GM21367 (cell line): ENCODE measurements around the gene APEX2.
A peak's percentile ranks its signal among the peaks of the same experiment; 100 is the strongest.
"Not testable (repeated sequence)": the region's sequence is repeated elsewhere in the genome, so short reads cannot be mapped to it uniquely, and the experiment has no call there.

Experiments used
- ATAC-seq: cut with Tn5 transposase; IDR thresholded peaks from one replicate; pipeline ENCODE4 v1.9.1; 2021; ENCODE audit not compliant: unreplicated experiment

Gene APEX2

GRCh38 chrX:54999717-55000598 is at the start of gene APEX2:
APEX2 (plus strand) TSS chrX:55000363; CDS start chrX:55000423, 60 bp downstream.
- ATAC-seq: peak; percentile 90

- ATAC-seq: no peak
Observed at GRCh38 chrX:54950730-54951375, 49.3 kb upstream of the APEX2 start.

- ATAC-seq: no peak
Observed at GRCh38 chrX:54961750-54962149, 38.4 kb upstream of the APEX2 start.

GRCh38 chrX:54964766-54965497 is 35.2 kb upstream of the APEX2 start:
- ATAC-seq: no peak

- ATAC-seq: no peak
Observed at GRCh38 chrX:54977387-54977786, 22.8 kb upstream of the APEX2 start.

- no peak for ATAC-seq
Observed at GRCh38 chrX:54978448-54978847, 21.7 kb upstream of the APEX2 start.

- ATAC-seq: no peak
Observed at GRCh38 chrX:54979432-54979831, 20.7 kb upstream of the APEX2 start.

GRCh38 chrX:54980334-54980733 is 19.8 kb upstream of the APEX2 start:
- ATAC-seq: no peak

- not testable (repeated sequence) for ATAC-seq
Observed at GRCh38 chrX:54983306-54983705, 16.9 kb upstream of the APEX2 start.

- no peak for ATAC-seq
Observed at GRCh38 chrX:54991706-54992105, 8.5 kb upstream of the APEX2 start.

- ATAC-seq: no peak
Observed at GRCh38 chrX:54992911-54993622, 7.1 kb upstream of the APEX2 start.

GRCh38 chrX:54994099-54994498 is 6.1 kb upstream of the APEX2 start, which contains the start of gene PFKFB1:
PFKFB1 (minus strand) TSS chrX:54994188; CDS start chrX:54994007, 181 bp downstream.
- ATAC-seq: no peak

GRCh38 chrX:54994668-54995351 is 5.4 kb upstream of the APEX2 start:
- ATAC-seq: no peak

- no peak for ATAC-seq
Observed at GRCh38 chrX:54995621-54996020, 4.5 kb upstream of the APEX2 start.

- ATAC-seq: no peak
Observed at GRCh38 chrX:55004231-55004630, 4.1 kb downstream of the APEX2 start.

- no peak for ATAC-seq
Observed at GRCh38 chrX:55005256-55005655, 5.1 kb downstream of the APEX2 start.

- ATAC-seq: no peak
Observed at GRCh38 chrX:55006827-55007621, 6.9 kb downstream of the APEX2 start.

GRCh38 chrX:55007656-55008055 is 7.5 kb downstream of the APEX2 start:
- ATAC-seq: no peak

- ATAC-seq: no peak
Observed at GRCh38 chrX:55008571-55009358, 8.6 kb downstream of the APEX2 start.
